Measurements from ENCODE around the gene GPD1. TPM values are rescaled to one million over a fixed set of nuclear protein-coding genes. Genes with fewer than 3 reads are reported as not detected.

GPD1 gene
- total RNA-seq, 3 donors from 2014 or later, result 235 to 4,731 (median 280) TPM

GRCh38 chr12:50156641-50157040 lies 52.8 kb downstream of the GPD1 start:
- Histone ChIP-seq H3K9me3 (no peaks in the 10 kb centered on the region), H3K27me3 (no peaks in the 10 kb centered on the region), H3K4me3 (no peak overlapping the region), H3K4me1 (no peaks in the 10 kb centered on the region), H3K36me3 (no peaks in the 10 kb centered on the region), H3K27ac (no peak overlapping the region)
- DNase-seq (ENCODE audit: low spot score in 2 of 2), result no peak
- intact Hi-C loops (cut with DNase I; ENCODE audit: low total_unique reads), result no loop called here
- no peak for TF ChIP-seq POLR2A (IDR thresholded peaks at IDR 0.05)
- TF ChIP-seq CTCF (IDR thresholded peaks at IDR 0.05), result no peak
- TF ChIP-seq POLR2AphosphoS5 (IDR thresholded peaks at IDR 0.05), result no peak

DNA sequence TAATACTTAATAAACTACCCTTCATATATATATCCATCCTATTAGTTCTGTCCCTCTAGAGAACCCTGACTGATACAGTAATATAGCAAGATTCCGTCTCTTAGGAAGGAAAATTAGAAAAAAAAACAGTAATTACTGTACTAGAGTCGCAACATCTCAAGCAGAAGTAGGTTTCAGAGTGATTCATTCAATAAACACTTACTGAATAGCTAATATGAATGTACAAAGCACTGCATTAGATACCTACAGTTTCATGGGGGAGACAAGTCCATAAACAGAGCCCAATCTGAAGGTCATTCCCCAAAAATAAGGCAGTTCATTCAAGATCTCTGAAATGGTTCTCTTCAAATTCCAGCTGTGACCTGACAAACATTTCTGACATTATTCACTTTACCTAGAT lies 53.5 kb downstream of the GPD1 start:
- Histone ChIP-seq H3K27ac (no peak overlapping the region), H3K36me3 (no peaks in the 10 kb centered on the region), H3K27me3 (no peaks in the 10 kb centered on the region), H3K4me3 (no peak overlapping the region), H3K4me1 (no peaks in the 10 kb centered on the region), H3K9me3 (no peaks in the 10 kb centered on the region)
- intact Hi-C loops (cut with DNase I; ENCODE audit: low total_unique reads), result no loop called here
- TF ChIP-seq POLR2AphosphoS5 (IDR thresholded peaks at IDR 0.05) (no peak), POLR2A (IDR thresholded peaks at IDR 0.05) (no peak), CTCF (IDR thresholded peaks at IDR 0.05) (no peak)
- DNase-seq (ENCODE audit: low spot score in 2 of 2), result no peak

DNA sequence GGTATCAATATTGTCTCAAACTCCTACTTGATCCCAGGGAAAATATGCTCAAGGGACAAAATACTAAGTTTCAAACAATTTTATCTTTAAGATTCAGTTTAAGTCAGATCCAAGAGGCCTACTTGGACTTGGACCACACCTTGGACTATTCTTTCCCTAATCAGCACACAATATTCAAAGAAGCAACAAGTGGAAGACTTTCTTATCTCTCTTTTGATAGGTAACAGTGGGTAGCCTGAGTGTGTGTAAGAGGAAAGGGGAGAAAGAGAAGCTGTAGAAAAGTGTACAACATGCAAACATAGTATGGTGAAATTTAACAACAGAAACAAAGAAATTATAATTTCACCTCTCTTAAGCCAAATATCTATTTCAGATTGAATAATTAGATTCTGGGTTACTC lies 56.8 kb downstream of the GPD1 start:
- Histone ChIP-seq H3K36me3 (no peaks in the 10 kb centered on the region), H3K27ac (no peak overlapping the region), H3K4me1 (no peaks in the 10 kb centered on the region), H3K4me3 (no peak overlapping the region), H3K27me3 (no peaks in the 10 kb centered on the region), H3K9me3 (no peaks in the 10 kb centered on the region)
- TF ChIP-seq POLR2A (IDR thresholded peaks at IDR 0.05) (no peak), CTCF (IDR thresholded peaks at IDR 0.05) (no peak), POLR2AphosphoS5 (IDR thresholded peaks at IDR 0.05) (no peak)
- intact Hi-C loops (cut with DNase I; ENCODE audit: low total_unique reads), result loop anchor here (5.0 kb wide), 1 partner anchor 43 kb away; no protein-coding TSS in a partner anchor
- no peak for DNase-seq (ENCODE audit: low spot score in 2 of 2)

Other genes starting within 250 kb of the GPD1 start
- 1 to 10 TPM in 2 of 3 donors, under 1 TPM in 1; 0.64 to 1.9 (median 1.3) TPM for gene FAIM2, start 200.1 kb upstream of the GPD1 start, total RNA-seq
- not detected for gene AQP2, start 153.3 kb upstream of the GPD1 start, total RNA-seq
- 1 to 10 TPM in 2 of 3 donors, not detected in 1; 3.1 to 4.6 TPM for gene AQP5, start 142.1 kb upstream of the GPD1 start, total RNA-seq
- gene AQP6, start 131.1 kb upstream of the GPD1 start, total RNA-seq, result under 1 TPM in 1 of 3 donors, not detected in 2; 0.16 TPM
- gene RACGAP1, start 78.5 kb upstream of the GPD1 start, total RNA-seq, result 10 to 100 TPM in 2 of 3 donors, 1 to 10 TPM in 1; 7.5 to 33.9 (median 11.1) TPM
- gene ASIC1, start 46.4 kb upstream of the GPD1 start, total RNA-seq, result under 1 TPM; 0.80 to 0.98 (median 0.88) TPM
- 10 to 100 TPM; 50.6 to 56.7 (median 51.5) TPM for gene SMARCD1, start 18.7 kb upstream of the GPD1 start, total RNA-seq
- gene COX14, start 8.2 kb downstream of the GPD1 start, total RNA-seq, result 100 to 1,000 TPM in 1 of 3 donors, 10 to 100 TPM in 2; 66.7 to 139 (median 95.4) TPM
- gene CERS5, start 63.4 kb downstream of the GPD1 start, total RNA-seq, result 10 to 100 TPM; 25.0 to 40.1 (median 32.4) TPM
- 100 to 1,000 TPM; 128 to 162 (median 156) TPM for gene LIMA1, start 179.5 kb downstream of the GPD1 start, total RNA-seq